D721Med (cell line): Measurements from ENCODE around the gene PIEZO1.

Source experiments
- DNase-seq: peaks from one replicate; pipeline ENCODE4 v3.0.0; 2011; ENCODE audit warnings: low spot score; ENCODE audit not compliant: insufficient read length
- FAIRE-seq: peaks from 2 replicates; lab custom pipeline; 2011; peaks lifted over from hg19 to GRCh38; lab: Jason Lieb, UNC
- TF ChIP-seq, protein P1 (sequence below): IDR thresholded peaks from 2 replicates; pipeline ENCODE4 v1.5.1; 2012; ENCODE audit warnings: mild to moderate bottlenecking, control low read depth; ENCODE audit not compliant: insufficient read depth; ENCODE audit errors: missing control alignments

PIEZO1 gene

GRCh38 chr16:88785106-88785924, at the start of gene PIEZO1:
PIEZO1 (minus strand) TSS chr16:88785220; CDS start chr16:88784964, 256 bp downstream.
- FAIRE-seq (no peak), DNase-seq (no peak)
- TF ChIP-seq, protein P1, sequence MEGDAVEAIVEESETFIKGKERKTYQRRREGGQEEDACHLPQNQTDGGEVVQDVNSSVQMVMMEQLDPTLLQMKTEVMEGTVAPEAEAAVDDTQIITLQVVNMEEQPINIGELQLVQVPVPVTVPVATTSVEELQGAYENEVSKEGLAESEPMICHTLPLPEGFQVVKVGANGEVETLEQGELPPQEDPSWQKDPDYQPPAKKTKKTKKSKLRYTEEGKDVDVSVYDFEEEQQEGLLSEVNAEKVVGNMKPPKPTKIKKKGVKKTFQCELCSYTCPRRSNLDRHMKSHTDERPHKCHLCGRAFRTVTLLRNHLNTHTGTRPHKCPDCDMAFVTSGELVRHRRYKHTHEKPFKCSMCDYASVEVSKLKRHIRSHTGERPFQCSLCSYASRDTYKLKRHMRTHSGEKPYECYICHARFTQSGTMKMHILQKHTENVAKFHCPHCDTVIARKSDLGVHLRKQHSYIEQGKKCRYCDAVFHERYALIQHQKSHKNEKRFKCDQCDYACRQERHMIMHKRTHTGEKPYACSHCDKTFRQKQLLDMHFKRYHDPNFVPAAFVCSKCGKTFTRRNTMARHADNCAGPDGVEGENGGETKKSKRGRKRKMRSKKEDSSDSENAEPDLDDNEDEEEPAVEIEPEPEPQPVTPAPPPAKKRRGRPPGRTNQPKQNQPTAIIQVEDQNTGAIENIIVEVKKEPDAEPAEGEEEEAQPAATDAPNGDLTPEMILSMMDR, result peak; percentile 68

GRCh38 chr16:88834670-88835069, 49.6 kb upstream of the PIEZO1 start:
- no peak for FAIRE-seq

DNA sequence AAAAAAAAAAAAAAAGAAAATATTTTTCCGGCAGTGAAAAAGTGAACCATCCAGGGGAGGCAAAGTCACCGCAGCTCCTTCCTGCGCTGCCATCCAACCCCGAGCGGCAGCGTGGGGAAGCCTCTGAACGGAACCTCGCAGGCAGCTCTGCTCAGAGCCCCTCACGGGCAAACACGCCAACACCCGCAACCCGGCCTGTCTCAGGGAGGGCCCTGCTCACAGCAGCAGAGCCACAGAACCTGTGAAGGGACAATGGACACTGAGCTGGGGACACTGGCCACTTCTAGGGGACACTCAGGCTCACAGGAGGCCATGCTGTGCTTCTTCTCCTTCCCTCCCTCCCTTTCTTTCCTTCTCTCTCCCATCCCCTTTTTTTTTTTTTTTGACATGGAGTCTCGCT, 48.1 kb upstream of the PIEZO1 start:
- DNase-seq (no peak), FAIRE-seq (no peak)
- TF ChIP-seq, protein P1, result no peak

More at GRCh38 chr16:88834670-88835069, 49.6 kb upstream of the PIEZO1 start:
- no peak for DNase-seq
- TF ChIP-seq, protein P1, result no peak

DNA sequence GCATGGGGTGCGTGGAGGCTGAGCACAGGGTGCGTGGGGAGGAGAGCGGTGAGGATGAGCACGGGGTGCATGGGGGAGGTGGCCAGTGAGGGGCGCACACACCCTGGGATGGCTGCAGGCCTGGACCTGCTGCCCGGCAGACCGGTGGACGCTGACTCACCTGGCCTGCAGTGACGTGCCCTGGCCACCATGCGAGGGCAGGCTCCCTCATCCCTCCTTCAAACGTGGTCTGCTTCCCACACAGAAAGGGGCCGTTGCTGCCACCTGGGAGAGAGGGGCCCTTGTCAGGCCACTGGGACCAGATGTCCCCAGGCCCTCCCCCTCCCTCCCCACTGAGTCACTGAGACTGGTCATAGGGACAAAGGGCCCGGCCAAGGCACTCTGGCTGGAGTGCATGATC, 46.8 kb upstream of the PIEZO1 start:
- FAIRE-seq, result no peak
- DNase-seq, result no peak
- TF ChIP-seq, protein P1, result no peak

- DNase-seq (no peak), FAIRE-seq (no peak)
- TF ChIP-seq, protein P1, result no peak
These were observed 45.8 kb upstream of the PIEZO1 start for GRCh38 chr16:88830783-88831182.

DNA sequence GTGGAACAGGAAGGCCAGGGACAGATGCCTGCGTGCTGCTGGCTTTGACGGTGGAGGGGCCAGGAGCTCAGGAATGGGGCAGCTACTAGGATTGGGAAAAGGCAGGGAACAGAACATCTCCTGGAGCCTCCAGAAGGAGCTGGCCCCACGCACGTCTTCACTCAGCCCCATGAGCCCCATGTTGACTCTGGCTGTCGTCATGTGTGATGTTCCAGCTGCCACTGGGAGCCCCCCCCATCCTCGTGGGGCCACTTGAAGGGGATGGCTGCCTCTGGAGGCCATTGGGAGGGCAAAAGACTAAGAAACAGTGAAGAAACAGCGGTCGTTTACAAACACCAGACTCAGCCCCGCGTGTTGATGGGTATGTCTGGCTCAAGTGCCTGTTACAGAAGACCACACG, 45.2 kb upstream of the PIEZO1 start:
- TF ChIP-seq, protein P1, result no peak
- DNase-seq (no peak), FAIRE-seq (no peak)

DNA sequence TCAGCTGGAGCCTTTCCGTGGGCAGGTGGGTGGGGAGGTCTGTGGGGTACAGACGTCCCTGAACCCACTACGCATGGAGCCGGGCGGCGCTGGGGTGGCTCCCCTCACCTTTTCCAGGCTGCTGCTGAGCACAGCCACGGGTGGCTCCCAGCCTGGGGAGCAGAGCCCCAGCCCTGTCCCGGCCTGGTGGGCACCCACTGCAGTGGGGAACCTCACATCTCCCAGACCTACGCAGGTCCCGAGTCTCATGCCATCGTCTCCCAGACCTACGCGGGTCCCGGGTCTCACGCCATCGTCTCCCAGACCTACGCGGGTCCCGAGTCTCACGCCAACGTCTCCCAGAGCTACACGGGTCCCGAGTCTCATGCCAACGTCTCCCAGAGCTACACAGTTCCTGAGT, 43.7 kb upstream of the PIEZO1 start:
- no peak for FAIRE-seq
- DNase-seq, result no peak
- TF ChIP-seq, protein P1, result no peak
